ENCODE results near the gene HLA-DQA1. TPM values are rescaled to one million over a fixed set of nuclear protein-coding genes. Genes with fewer than 3 reads are reported as not detected.

Gene HLA-DQA1
- total RNA-seq, 1 donor from 2014 or later, result not detected

- H3K79me2 ChIP-seq (ENCODE audit: low read depth), result no peaks in the 10 kb centered on the region
- Mint-ChIP-seq H3K4me3 (no peak overlapping the region), H3K4me1 (no peaks in the 10 kb centered on the region), H3K36me3 (no peaks in the 10 kb centered on the region), H3K27ac (no peak overlapping the region), H3K9me3 (peaks cover 14% of the 10 kb centered on the region), H3K27me3 (ENCODE audit: insufficient read depth, low read depth) (peaks cover 2% of the 10 kb centered on the region)
- no peak overlapping the region for H2AFZ ChIP-seq (replicated peaks)
- H3K36me3 ChIP-seq, result no peaks in the 10 kb centered on the region
- no peaks in the 10 kb centered on the region for H3F3A ChIP-seq (ENCODE audit: low read depth)
- H3K4me3 ChIP-seq, result no peak overlapping the region
- H3K9ac ChIP-seq, result no peak overlapping the region
- no peak for DNase-seq (ENCODE audit: low spot score)
- H3K27ac ChIP-seq, result no peak overlapping the region
- H4K20me1 ChIP-seq (ENCODE audit: low read depth), result no peaks in the 10 kb centered on the region
- no peaks in the 10 kb centered on the region for H3K27me3 ChIP-seq
- no peak overlapping the region for H3K4me2 ChIP-seq
- TF ChIP-seq EZH2 (IDR thresholded peaks at IDR 0.05) (no peak), EZH2phosphoT487 (IDR thresholded peaks at IDR 0.05) (no peak), CTCF (IDR thresholded peaks at IDR 0.05) (no peak)
- H3K9me3 ChIP-seq (ENCODE audit: low read depth), result peaks cover 16% of the 10 kb centered on the region
- peaks cover 5% of the 10 kb centered on the region for H3K4me1 ChIP-seq
Measured at GRCh38 chr6:32597024-32597423, 40.2 kb upstream of the HLA-DQA1 start.

GRCh38 chr6:32602383-32602782 lies 34.8 kb upstream of the HLA-DQA1 start:
- Histone ChIP-seq H3K9me3 (ENCODE audit: low read depth) (peaks cover 16% of the 10 kb centered on the region), H3K4me3 (no peak overlapping the region), H3K9ac (no peak overlapping the region), H3K36me3 (no peaks in the 10 kb centered on the region), H3K27ac (no peak overlapping the region), H3K27me3 (no peaks in the 10 kb centered on the region), H3K4me2 (no peak overlapping the region), H3K4me1 (no peaks in the 10 kb centered on the region), H3F3A (ENCODE audit: low read depth) (no peaks in the 10 kb centered on the region), H3K79me2 (ENCODE audit: low read depth) (no peaks in the 10 kb centered on the region), H4K20me1 (ENCODE audit: low read depth) (no peaks in the 10 kb centered on the region), H2AFZ (replicated peaks) (no peak overlapping the region)
- no peak overlapping the region for H3K27ac Mint-ChIP-seq
- no peak overlapping the region for H3K4me3 Mint-ChIP-seq
- TF ChIP-seq CTCF (IDR thresholded peaks at IDR 0.05) (no peak), EZH2 (IDR thresholded peaks at IDR 0.05) (no peak)
- peaks cover 2% of the 10 kb centered on the region for H3K27me3 Mint-ChIP-seq (ENCODE audit: insufficient read depth, low read depth)
- peaks cover 12% of the 10 kb centered on the region for H3K9me3 Mint-ChIP-seq
- no peaks in the 10 kb centered on the region for H3K4me1 Mint-ChIP-seq
- DNase-seq (ENCODE audit: low spot score), result no peak
- no peaks in the 10 kb centered on the region for H3K36me3 Mint-ChIP-seq

GRCh38 chr6:32603222-32603621 lies 34.0 kb upstream of the HLA-DQA1 start:
- H3K27me3 Mint-ChIP-seq (ENCODE audit: insufficient read depth, low read depth), result peaks cover 2% of the 10 kb centered on the region
- no peaks in the 10 kb centered on the region for H3K4me1 Mint-ChIP-seq
- no peak overlapping the region for H3K27ac Mint-ChIP-seq

More at GRCh38 chr6:32603222-32603621, 34.0 kb upstream of the HLA-DQA1 start:
- TF ChIP-seq EZH2 (IDR thresholded peaks at IDR 0.05), result no peak
- no peak for TF ChIP-seq EZH2phosphoT487 (IDR thresholded peaks at IDR 0.05)
- TF ChIP-seq CTCF (IDR thresholded peaks at IDR 0.05), result no peak
- H3K36me3 Mint-ChIP-seq, result no peaks in the 10 kb centered on the region
- Histone ChIP-seq H3K27ac (no peak overlapping the region), H3K4me3 (no peak overlapping the region), H3K4me1 (no peaks in the 10 kb centered on the region), H3K36me3 (no peaks in the 10 kb centered on the region), H4K20me1 (ENCODE audit: low read depth) (no peaks in the 10 kb centered on the region), H3K9me3 (ENCODE audit: low read depth) (peaks cover 16% of the 10 kb centered on the region), H3K4me2 (no peak overlapping the region), H3K9ac (no peak overlapping the region), H3K79me2 (ENCODE audit: low read depth) (no peaks in the 10 kb centered on the region), H3F3A (ENCODE audit: low read depth) (no peaks in the 10 kb centered on the region), H2AFZ (replicated peaks) (no peak overlapping the region), H3K27me3 (no peaks in the 10 kb centered on the region)
- no peak overlapping the region for H3K4me3 Mint-ChIP-seq
- no peak for DNase-seq (ENCODE audit: low spot score)
- H3K9me3 Mint-ChIP-seq, result peaks cover 12% of the 10 kb centered on the region

Measured in neural progenitor cell (in vitro differentiated cells).